Endothelial cell (in vitro differentiated cells): ENCODE measurements around the gene EEF1AKMT4. TPM values are rescaled to one million over a fixed set of nuclear protein-coding genes. Genes with fewer than 3 reads are reported as not detected.
"Not testable (repeated sequence)": the region's sequence is repeated elsewhere in the genome, so short reads cannot be mapped to it uniquely, and the experiment has no call there.

Source experiments
- DNase-seq: peaks from one replicate; pipeline ENCODE4 v3.0.0; 2021; ENCODE audit warnings: low spot score
- H3K27ac Mint-ChIP-seq: one replicate; pipeline ENCODE4 v1.8.0; 2021; ENCODE audit warnings: mixed read lengths, inconsistent platforms; ENCODE audit not compliant: unreplicated experiment
- H3K27me3 Mint-ChIP-seq: one replicate; pipeline ENCODE4 v1.8.0; 2021; ENCODE audit warnings: mild to moderate bottlenecking, moderate library complexity, mixed read lengths, inconsistent platforms; ENCODE audit not compliant: unreplicated experiment
- H3K36me3 Mint-ChIP-seq: one replicate; pipeline ENCODE4 v1.8.0; 2021; ENCODE audit warnings: mild to moderate bottlenecking, low read depth, mixed read lengths, inconsistent platforms; ENCODE audit not compliant: unreplicated experiment
- H3K4me1 Mint-ChIP-seq: one replicate; pipeline ENCODE4 v1.8.0; 2021; ENCODE audit warnings: mild to moderate bottlenecking, mixed read lengths, inconsistent platforms; ENCODE audit not compliant: unreplicated experiment
- H3K4me3 Mint-ChIP-seq: one replicate; pipeline ENCODE4 v1.8.0; 2021; ENCODE audit warnings: mild to moderate bottlenecking, mixed read lengths, inconsistent platforms; ENCODE audit not compliant: unreplicated experiment
- H3K9me3 Mint-ChIP-seq: one replicate; pipeline ENCODE4 v1.8.0; 2021; ENCODE audit warnings: mixed read lengths, inconsistent platforms; ENCODE audit not compliant: unreplicated experiment
- total RNA-seq: library from RNA; stranded (reverse); fragmentation: NEBNext Ultra II Directional; extraction: Animal tissue kit (Norgen Biotek cat#: 25700); gene quantifications from one replicate; pipeline ENCODE4 v1.2.1, GENCODE V29; 2021; ENCODE audit not compliant: unreplicated experiment
- TF ChIP-seq, protein P1 (sequence below): fragments of 200-600 bp; sonication (generic); IDR thresholded peaks from one replicate; pipeline ENCODE4 v1.5.0; 2021; ENCODE audit warnings: antibody characterized with exemption; ENCODE audit not compliant: unreplicated experiment

The EEF1AKMT4 gene
- total RNA-seq, 1 donor from 2014 or later, result 5.7 TPM

DNA sequence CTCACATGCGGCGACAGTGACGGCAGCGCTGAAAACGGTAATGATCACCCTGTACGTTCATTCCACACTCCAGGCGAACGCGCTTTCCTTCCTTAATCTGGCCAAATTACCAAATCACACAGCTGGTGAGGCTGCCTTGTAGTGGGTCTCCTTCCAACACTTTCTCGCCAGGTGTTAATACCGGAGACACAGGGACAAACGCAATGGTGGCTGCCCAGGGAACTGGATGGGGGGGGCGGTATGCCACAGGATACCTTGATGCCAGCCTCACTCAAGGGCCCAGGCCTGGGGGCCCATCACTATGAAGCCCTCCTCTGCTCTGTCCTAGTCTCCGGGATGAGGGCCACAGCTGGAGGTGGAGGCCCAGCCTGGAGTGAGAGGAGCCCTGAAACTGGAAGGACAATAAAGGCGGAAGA is 13.3 kb downstream of the EEF1AKMT4 start:
- Mint-ChIP-seq H3K4me3 (no peak overlapping the region), H3K36me3 (peaks cover 13% of the 10 kb centered on the region), H3K27ac (no peak overlapping the region), H3K27me3 (peaks cover 30% of the 10 kb centered on the region), H3K9me3 (no peaks in the 10 kb centered on the region), H3K4me1 (peaks cover 22% of the 10 kb centered on the region)
- no peak for DNase-seq
- TF ChIP-seq, protein P1, sequence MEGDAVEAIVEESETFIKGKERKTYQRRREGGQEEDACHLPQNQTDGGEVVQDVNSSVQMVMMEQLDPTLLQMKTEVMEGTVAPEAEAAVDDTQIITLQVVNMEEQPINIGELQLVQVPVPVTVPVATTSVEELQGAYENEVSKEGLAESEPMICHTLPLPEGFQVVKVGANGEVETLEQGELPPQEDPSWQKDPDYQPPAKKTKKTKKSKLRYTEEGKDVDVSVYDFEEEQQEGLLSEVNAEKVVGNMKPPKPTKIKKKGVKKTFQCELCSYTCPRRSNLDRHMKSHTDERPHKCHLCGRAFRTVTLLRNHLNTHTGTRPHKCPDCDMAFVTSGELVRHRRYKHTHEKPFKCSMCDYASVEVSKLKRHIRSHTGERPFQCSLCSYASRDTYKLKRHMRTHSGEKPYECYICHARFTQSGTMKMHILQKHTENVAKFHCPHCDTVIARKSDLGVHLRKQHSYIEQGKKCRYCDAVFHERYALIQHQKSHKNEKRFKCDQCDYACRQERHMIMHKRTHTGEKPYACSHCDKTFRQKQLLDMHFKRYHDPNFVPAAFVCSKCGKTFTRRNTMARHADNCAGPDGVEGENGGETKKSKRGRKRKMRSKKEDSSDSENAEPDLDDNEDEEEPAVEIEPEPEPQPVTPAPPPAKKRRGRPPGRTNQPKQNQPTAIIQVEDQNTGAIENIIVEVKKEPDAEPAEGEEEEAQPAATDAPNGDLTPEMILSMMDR, result no peak

DNA sequence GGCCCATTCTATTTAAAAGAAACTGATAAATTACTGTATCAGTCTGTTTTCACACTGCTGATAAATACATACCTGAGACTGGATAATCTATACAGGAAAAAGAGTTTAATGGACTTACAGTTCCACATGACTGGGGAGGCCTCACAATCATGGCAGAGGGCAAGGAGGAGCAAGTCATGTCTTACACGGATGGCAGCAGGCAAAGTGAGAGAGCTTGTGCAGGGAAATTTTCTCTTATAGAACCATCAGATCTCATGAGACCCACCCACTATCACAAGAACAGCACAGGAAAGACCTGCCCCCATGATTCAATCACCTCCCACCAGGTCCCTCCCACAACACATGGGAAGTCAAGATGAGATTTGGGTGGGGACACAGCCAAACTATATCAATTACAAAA is 17.8 kb downstream of the EEF1AKMT4 start:
- H3K4me1 Mint-ChIP-seq, H3K4me3 Mint-ChIP-seq, DNase-seq, H3K36me3 Mint-ChIP-seq, H3K27me3 Mint-ChIP-seq, H3K27ac Mint-ChIP-seq, H3K9me3 Mint-ChIP-seq: not testable (repeated sequence)

DNA sequence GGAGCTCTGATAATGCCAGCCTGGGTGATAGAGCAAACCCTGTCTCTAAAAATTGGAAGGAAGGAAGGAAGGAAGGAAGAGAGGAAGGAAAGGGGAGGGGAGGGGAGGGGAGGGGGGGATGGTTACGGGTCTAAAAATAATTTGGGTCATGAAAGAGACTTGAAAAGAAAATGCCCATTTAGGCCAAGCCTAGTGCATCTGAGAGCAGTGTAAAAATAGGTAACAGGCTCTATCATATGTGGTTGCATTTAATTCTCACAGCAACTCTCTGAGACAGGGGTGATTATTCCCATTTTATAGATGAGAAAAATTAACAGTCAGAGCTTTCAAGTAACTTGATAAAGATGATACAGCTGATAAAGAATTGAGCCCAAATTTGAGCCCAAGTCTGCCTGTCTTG is 22.8 kb downstream of the EEF1AKMT4 start:
- TF ChIP-seq, protein P1, result no peak
- Mint-ChIP-seq H3K27me3 (peaks cover 16% of the 10 kb centered on the region), H3K4me3 (no peak overlapping the region), H3K9me3 (no peaks in the 10 kb centered on the region), H3K27ac (no peak overlapping the region), H3K36me3 (no peaks in the 10 kb centered on the region), H3K4me1 (peaks cover 6% of the 10 kb centered on the region)
- no peak for DNase-seq

DNA sequence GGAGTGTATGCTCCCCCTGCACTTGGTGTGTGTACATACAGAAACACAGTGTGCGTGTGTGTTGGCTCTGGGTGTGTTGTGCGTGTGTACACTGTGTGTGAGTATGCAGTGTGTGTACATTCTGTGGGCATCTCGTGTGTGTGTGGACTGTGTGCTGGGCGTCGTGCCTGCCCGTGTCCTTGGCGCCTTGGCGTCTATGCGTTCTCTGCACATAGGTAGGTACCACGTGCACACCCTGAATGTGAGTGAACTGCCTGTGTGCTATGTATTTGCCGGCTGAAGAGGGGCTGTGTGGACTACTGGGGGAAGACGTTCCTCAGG is 25.9 kb downstream of the EEF1AKMT4 start:
- Mint-ChIP-seq H3K9me3 (no peaks in the 10 kb centered on the region), H3K4me1 (peaks cover 9% of the 10 kb centered on the region), H3K4me3 (peak overlapping the region; percentile 60), H3K36me3 (no peaks in the 10 kb centered on the region), H3K27ac (no peak overlapping the region), H3K27me3 (peaks cover 20% of the 10 kb centered on the region)
- no peak for DNase-seq
- TF ChIP-seq, protein P1, result no peak

DNA sequence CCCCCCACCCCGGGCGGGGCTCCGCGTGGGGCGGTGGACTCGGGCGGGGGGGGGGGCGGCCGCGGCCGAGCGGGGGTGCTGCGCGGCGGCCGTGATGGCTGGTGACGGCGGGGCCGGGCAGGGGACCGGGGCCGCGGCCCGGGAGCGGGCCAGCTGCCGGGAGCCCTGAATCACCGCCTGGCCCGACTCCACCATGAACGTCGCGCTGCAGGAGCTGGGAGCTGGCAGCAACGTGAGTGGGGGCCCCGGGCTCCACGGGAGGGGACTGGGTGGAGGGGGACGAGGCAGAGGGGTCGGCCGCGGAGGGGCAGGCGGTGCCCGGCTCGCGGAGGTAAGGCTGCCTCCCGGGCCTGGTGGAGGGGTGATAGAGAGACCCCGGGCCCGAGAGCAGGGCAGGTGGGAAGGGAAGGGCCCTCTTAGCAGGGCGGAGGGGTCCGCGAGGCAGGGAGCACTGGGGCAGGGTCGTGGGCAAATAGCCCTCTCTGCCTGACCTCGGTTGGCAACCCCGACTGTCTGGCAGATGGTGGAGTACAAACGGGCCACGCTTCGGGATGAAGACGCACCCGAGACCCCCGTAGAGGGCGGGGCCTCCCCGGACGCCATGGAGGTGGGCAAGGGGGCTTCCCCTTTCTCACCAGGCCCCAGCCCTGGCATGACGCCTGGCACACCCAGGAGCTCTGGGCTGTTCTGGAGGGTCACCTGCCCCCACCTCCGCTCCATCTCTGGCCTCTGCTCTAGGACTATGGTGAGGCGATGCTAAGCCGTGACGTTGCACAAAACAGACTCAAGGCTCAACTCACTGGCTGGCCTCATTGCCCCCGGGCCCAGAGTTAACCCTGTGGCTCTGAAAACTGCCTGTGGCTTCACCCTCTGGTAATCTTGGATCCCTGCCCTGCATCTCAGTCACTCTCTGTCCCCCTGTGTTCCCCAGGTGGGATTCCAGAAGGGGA is 26.8 kb downstream of the EEF1AKMT4 start, which contains the start of gene ECE2:
Gene ECE2, plus strand, starts transcription at position 62 of the 950 bp plus-strand sequence. Its CDS starts 132 bp downstream, at position 194.
- peak within 1 kb of the TSS; percentile 60 for H3K4me3 Mint-ChIP-seq
- H3K36me3 Mint-ChIP-seq, result no peaks in the 10 kb centered on the region
- TF ChIP-seq, protein P1, result no peak
- H3K4me1 Mint-ChIP-seq, result peaks cover 9% of the 10 kb centered on the region
- DNase-seq, result no peak
- H3K9me3 Mint-ChIP-seq, result no peaks in the 10 kb centered on the region
- H3K27ac Mint-ChIP-seq, result no peak within 1 kb of the TSS
- H3K27me3 Mint-ChIP-seq, result peaks cover 25% of the 10 kb centered on the region
